Caco-2 (cell line): Measurements from ENCODE around the gene MED6. TPM values are rescaled to one million over a fixed set of nuclear protein-coding genes. Genes with fewer than 3 reads are reported as not detected.

Source experiments
- BruUV-seq: library from RNA; stranded (reverse); fragments of 400-500 nt; replicated peaks from 2 replicates; lab custom pipeline; 2021; lab: Mats Ljungman, UMichigan
- CTCF ChIA-PET: fragments of 300-600 bp; sonication (Branson Sonifier 250); formaldehyde crosslinking; loops from one replicate; lab custom pipeline; 2022; ENCODE audit warnings: antibody characterized with exemption; lab: Charles Lee
- POLR2A ChIA-PET: fragments of 300-600 bp; sonication (Branson Sonifier 250); formaldehyde crosslinking; loops from one replicate; lab custom pipeline; 2022; ENCODE audit warnings: antibody characterized with exemption; lab: Charles Lee
- DNase-seq, 2 experiments: peaks; one replicate each; pipeline versions ENCODE4 v3.0.0 to v3.0.0-alpha.2; 2020 to 2022
- H3K27me3 ChIP-seq: replicated peaks from 2 replicates; pipeline ENCODE4 v1.6.0; 2011; ENCODE audit warnings: low read length; ENCODE audit not compliant: control insufficient read depth, insufficient read depth
- H3K36me3 ChIP-seq: 2 replicates; pipeline ENCODE4 v1.5.1; 2011; ENCODE audit warnings: low read length; ENCODE audit not compliant: control insufficient read depth, insufficient read depth
- H3K4me1 ChIP-seq: fragments of 250-450 bp; sonication (Bioruptor Pico); 2 replicates; pipeline ENCODE4 v1.5.1; 2020; ENCODE audit warnings: mild to moderate bottlenecking
- H3K4me3 ChIP-seq: 2 replicates; pipeline ENCODE4 v1.5.1; 2011; ENCODE audit warnings: low read depth, mild to moderate bottlenecking, control low read depth, low read length
- H3K9me3 ChIP-seq: fragments of 250-450 bp; sonication (Bioruptor Pico); 2 replicates; pipeline ENCODE4 v1.5.1; 2020; ENCODE audit warnings: mild to moderate bottlenecking, moderate library complexity
- H3K27ac Mint-ChIP-seq: one replicate; pipeline ENCODE4 v1.8.0; 2022; ENCODE audit warnings: mixed read lengths; ENCODE audit not compliant: unreplicated experiment
- H3K27me3 Mint-ChIP-seq: one replicate; pipeline ENCODE4 v1.8.0; 2022; ENCODE audit warnings: mixed read lengths; ENCODE audit not compliant: insufficient read depth, unreplicated experiment
- H3K36me3 Mint-ChIP-seq: one replicate; pipeline ENCODE4 v1.8.0; 2022; ENCODE audit warnings: mild to moderate bottlenecking, mixed read lengths; ENCODE audit not compliant: insufficient read depth, unreplicated experiment
- H3K4me1 Mint-ChIP-seq: one replicate; pipeline ENCODE4 v1.8.0; 2022; ENCODE audit warnings: low read depth, mixed read lengths; ENCODE audit not compliant: unreplicated experiment
- H3K4me3 Mint-ChIP-seq: one replicate; pipeline ENCODE4 v1.8.0; 2022; ENCODE audit warnings: mild to moderate bottlenecking, moderate library complexity, mixed read lengths; ENCODE audit not compliant: unreplicated experiment
- H3K9me3 Mint-ChIP-seq: one replicate; pipeline ENCODE4 v1.8.0; 2022; ENCODE audit warnings: mixed read lengths; ENCODE audit not compliant: unreplicated experiment
- CTCF ChIP-seq, 2 experiments: fragments of 200-600 bp in 1 of 2; IDR thresholded peaks; 1 replicate in 1 of 2; 2 replicates in 1 of 2; pipeline versions ENCODE4 v1.5.1 to v1.8.0; 2011 to 2022; ENCODE audit warnings: antibody characterized with exemption in 1 of 2, control low read depth in 1 of 2, inconsistent platforms in 1 of 2, low read depth in 1 of 2, low read length in 1 of 2, mild to moderate bottlenecking in 1 of 2, moderate library complexity in 1 of 2; ENCODE audit not compliant: insufficient read depth in 1 of 2, severe bottlenecking in 1 of 2, unreplicated experiment in 1 of 2
- intact Hi-C: fragments of 100-400 bp; cut with micrococcal nuclease; formaldehyde crosslinking; loops from one replicate; pipeline ENCODE4 v1.10.0; 2022; ENCODE audit not compliant: unreplicated experiment
- total RNA-seq: library from RNA; stranded (reverse); gene quantifications from 2 replicates; pipeline ENCODE4 v1.2.3, GENCODE V29; 2022

Gene MED6
- total RNA-seq, 1 experiment from 2014 or later: 55.5 TPM

DNA sequence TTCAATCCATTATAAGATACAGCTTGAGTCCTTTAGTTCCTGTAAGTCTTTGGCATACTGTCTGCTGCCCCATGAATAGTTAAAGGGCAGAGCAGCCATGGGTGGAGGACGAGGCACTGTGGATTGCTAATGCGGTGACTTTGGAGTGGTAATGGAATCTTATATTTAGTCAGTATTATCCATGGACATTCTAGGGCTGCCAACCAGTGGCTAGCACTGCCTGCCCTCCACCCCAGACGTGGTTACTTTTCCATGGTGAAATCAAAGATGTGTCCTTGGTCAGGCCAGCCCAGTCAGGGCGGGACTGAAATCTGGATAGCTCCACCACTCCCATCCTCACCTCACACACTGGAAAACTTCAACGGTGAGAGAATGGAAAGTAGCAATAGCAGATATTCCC, 43.5 kb upstream of the MED6 start:
- CTCF ChIA-PET: no interaction called here
- H3K27ac Mint-ChIP-seq: no peak overlapping the region
- intact Hi-C loops: loop anchor here (2.0 to 5.0 kb wide), 2 partner anchors 21 to 163 kb away; partner anchors contain the start of gene MAP3K9

GRCh38 chr14:70642303-70643235, 42.1 kb upstream of the MED6 start:
- H3K4me1 ChIP-seq: peaks cover 6% of the 10 kb centered on the region; the same call in 1 of the 2 replicates
- POLR2A ChIA-PET: interaction anchor here (0.6 kb wide), 1 partner anchor 9 kb away, joined by 5 read pairs; no protein-coding TSS in a partner anchor
- Mint-ChIP-seq H3K27ac (no peak overlapping the region), H3K36me3 (no peaks in the 10 kb centered on the region), H3K4me1 (peaks cover 13% of the 10 kb centered on the region), H3K27me3 (peaks cover 4% of the 10 kb centered on the region), H3K4me3 (peak overlapping the region; percentile 91), H3K9me3 (no peaks in the 10 kb centered on the region)
- no peaks in the 10 kb centered on the region for H3K9me3 ChIP-seq
- no peaks in the 10 kb centered on the region for H3K36me3 ChIP-seq
- H3K4me3 ChIP-seq: peak overlapping the region; percentile 84
- peak in 1 of 2 experiments; percentile 39 for DNase-seq
- no peaks in the 10 kb centered on the region for H3K27me3 ChIP-seq
- no TSS peak for BruUV-seq
- intact Hi-C loops: loop anchor here (1.0 to 5.0 kb wide), 3 partner anchors 22 to 165 kb away; partner anchors contain the start of gene MAP3K9
- CTCF ChIA-PET: interaction anchor here (0.9 kb wide), 2 partner anchors 74 to 168 kb away, joined by 3 to 4 read pairs; no protein-coding TSS in a partner anchor
- TF ChIP-seq CTCF (IDR thresholded peaks at IDR 0.05; ENCODE audit: insufficient read depth in 1 of 2, low read depth in 1 of 2, low read length in 1 of 2, severe bottlenecking in 1 of 2, unreplicated experiment in 1 of 2): no peak

More for the DNA sequence above, 43.5 kb upstream of the MED6 start:
- POLR2A ChIA-PET: no interaction called here
- Histone ChIP-seq H3K4me3 (no peak overlapping the region), H3K36me3 (no peaks in the 10 kb centered on the region), H3K4me1 (peaks cover 6% of the 10 kb centered on the region; the same call in 1 of the 2 replicates), H3K27me3 (no peaks in the 10 kb centered on the region), H3K9me3 (no peaks in the 10 kb centered on the region)
- Mint-ChIP-seq H3K4me1 (peaks cover 13% of the 10 kb centered on the region), H3K9me3 (no peaks in the 10 kb centered on the region), H3K4me3 (no peak overlapping the region), H3K27me3 (peaks cover 4% of the 10 kb centered on the region), H3K36me3 (no peaks in the 10 kb centered on the region)
- DNase-seq: no peak
- BruUV-seq: no TSS peak
- TF ChIP-seq CTCF (IDR thresholded peaks at IDR 0.05; ENCODE audit: insufficient read depth in 1 of 2, low read depth in 1 of 2, low read length in 1 of 2, severe bottlenecking in 1 of 2, unreplicated experiment in 1 of 2): no peak
